NOMO-1 treated with dmso at 0.1 percent for 144 hours (cell line): ENCODE results near the gene USF3.
A peak's percentile ranks its signal among the peaks of the same experiment; 100 is the strongest.

Experiments used
- DNase-seq: peaks from one replicate; lab custom pipeline; 2025; ENCODE audit not compliant: unreplicated experiment; lab: John Stamatoyannopoulos, UW

USF3 gene

GRCh38 chr3:113617726-113618125 lies 78.7 kb downstream of the USF3 start:
- no peak for DNase-seq

- no peak for DNase-seq
Observed at GRCh38 chr3:113615976-113616375, 80.5 kb downstream of the USF3 start.

- DNase-seq = no peak
Observed at GRCh38 chr3:113614402-113614801, 82.0 kb downstream of the USF3 start.

GRCh38 chr3:113607219-113607596 lies 89.2 kb downstream of the USF3 start:
- no peak for DNase-seq

- DNase-seq = peak; percentile 11
Observed at GRCh38 chr3:113606539-113607218, 89.8 kb downstream of the USF3 start.

- no peak for DNase-seq
Observed at GRCh38 chr3:113602836-113603235, 93.6 kb downstream of the USF3 start.

GRCh38 chr3:113602256-113602655 lies 94.2 kb downstream of the USF3 start:
- no peak for DNase-seq

GRCh38 chr3:113601240-113601639 lies 95.2 kb downstream of the USF3 start:
- DNase-seq = no peak

GRCh38 chr3:113600418-113601182 lies 95.8 kb downstream of the USF3 start:
- DNase-seq = no peak
